GM13976 (cell line): ENCODE measurements around the gene PAK4.

Experiments used
- DNase-seq: peaks from one replicate; pipeline ENCODE4 v3.0.0; 2012; ENCODE audit warnings: low spot score
- CTCF ChIP-seq: IDR thresholded peaks from 2 replicates; pipeline ENCODE4 v1.5.1; 2012; ENCODE audit warnings: borderline replicate concordance, mild to moderate bottlenecking; ENCODE audit not compliant: insufficient read depth; ENCODE audit errors: extremely low read depth, missing control alignments, control extremely low read depth
- in situ Hi-C: fragments of 300-500 bp; cut with MboI; formaldehyde crosslinking; loops from one replicate; pipeline ENCODE4 v1.12.0; 2022; ENCODE audit warnings: low sequenced_read_pairs, mixed read lengths, inconsistent platforms; ENCODE audit not compliant: unreplicated experiment

The PAK4 gene

GRCh38 chr19:39135701-39136100 is 10.1 kb downstream of the PAK4 start:
- no peak for TF ChIP-seq CTCF
- in situ Hi-C loops: no loop called here

GRCh38 chr19:39136225-39136940 is 10.8 kb downstream of the PAK4 start:
- TF ChIP-seq CTCF: no peak
- no peak for DNase-seq
- in situ Hi-C loops: no loop called here

More at GRCh38 chr19:39135701-39136100, 10.1 kb downstream of the PAK4 start:
- no peak for DNase-seq

- no peak for DNase-seq
- in situ Hi-C loops: no loop called here
These were observed 11.5 kb downstream of the PAK4 start for GRCh38 chr19:39137131-39137530.

GRCh38 chr19:39138221-39139211 is 12.9 kb downstream of the PAK4 start:
- in situ Hi-C loops: no loop called here

More at GRCh38 chr19:39137131-39137530, 11.5 kb downstream of the PAK4 start:
- no peak for TF ChIP-seq CTCF

GRCh38 chr19:39139305-39139874 is 13.8 kb downstream of the PAK4 start:
- in situ Hi-C loops: no loop called here
- TF ChIP-seq CTCF: no peak
- no peak for DNase-seq

More at GRCh38 chr19:39138221-39139211, 12.9 kb downstream of the PAK4 start:
- TF ChIP-seq CTCF: no peak
- DNase-seq: no peak

GRCh38 chr19:39139971-39140453 is 14.4 kb downstream of the PAK4 start:
- no peak for TF ChIP-seq CTCF
- in situ Hi-C loops: no loop called here
- DNase-seq: no peak
